Endothelial cell (in vitro differentiated cells): Measurements from ENCODE around the gene ADAMTS4. TPM values are rescaled to one million over a fixed set of nuclear protein-coding genes. Genes with fewer than 3 reads are reported as not detected.
A peak's percentile ranks its signal among the peaks of the same experiment; 100 is the strongest.

ENCODE experiments used
- DNase-seq: peaks from one replicate; pipeline ENCODE4 v3.0.0; 2021; ENCODE audit warnings: low spot score
- H3K27ac Mint-ChIP-seq: one replicate; pipeline ENCODE4 v1.8.0; 2021; ENCODE audit warnings: mixed read lengths, inconsistent platforms; ENCODE audit not compliant: unreplicated experiment
- H3K27me3 Mint-ChIP-seq: one replicate; pipeline ENCODE4 v1.8.0; 2021; ENCODE audit warnings: mild to moderate bottlenecking, moderate library complexity, mixed read lengths, inconsistent platforms; ENCODE audit not compliant: unreplicated experiment
- H3K36me3 Mint-ChIP-seq: one replicate; pipeline ENCODE4 v1.8.0; 2021; ENCODE audit warnings: mild to moderate bottlenecking, low read depth, mixed read lengths, inconsistent platforms; ENCODE audit not compliant: unreplicated experiment
- H3K4me1 Mint-ChIP-seq: one replicate; pipeline ENCODE4 v1.8.0; 2021; ENCODE audit warnings: mild to moderate bottlenecking, mixed read lengths, inconsistent platforms; ENCODE audit not compliant: unreplicated experiment
- H3K4me3 Mint-ChIP-seq: one replicate; pipeline ENCODE4 v1.8.0; 2021; ENCODE audit warnings: mild to moderate bottlenecking, mixed read lengths, inconsistent platforms; ENCODE audit not compliant: unreplicated experiment
- H3K9me3 Mint-ChIP-seq: one replicate; pipeline ENCODE4 v1.8.0; 2021; ENCODE audit warnings: mixed read lengths, inconsistent platforms; ENCODE audit not compliant: unreplicated experiment
- microRNA-seq: library from miRNA; unstranded; fragments of <30 nt; microRNA quantifications from one replicate; pipeline ENCODE4, GENCODE V29; 2020; ENCODE audit not compliant: unreplicated experiment
- total RNA-seq: library from RNA; stranded (reverse); fragmentation: NEBNext Ultra II Directional; extraction: Animal tissue kit (Norgen Biotek cat#: 25700); gene quantifications from one replicate; pipeline ENCODE4 v1.2.1, GENCODE V29; 2021; ENCODE audit not compliant: unreplicated experiment
- TF ChIP-seq, protein P1 (sequence below): fragments of 200-600 bp; sonication (generic); IDR thresholded peaks from one replicate; pipeline ENCODE4 v1.5.0; 2021; ENCODE audit warnings: antibody characterized with exemption; ENCODE audit not compliant: unreplicated experiment

The ADAMTS4 gene
- total RNA-seq, 1 donor from 2014 or later, result 56.8 TPM

DNA sequence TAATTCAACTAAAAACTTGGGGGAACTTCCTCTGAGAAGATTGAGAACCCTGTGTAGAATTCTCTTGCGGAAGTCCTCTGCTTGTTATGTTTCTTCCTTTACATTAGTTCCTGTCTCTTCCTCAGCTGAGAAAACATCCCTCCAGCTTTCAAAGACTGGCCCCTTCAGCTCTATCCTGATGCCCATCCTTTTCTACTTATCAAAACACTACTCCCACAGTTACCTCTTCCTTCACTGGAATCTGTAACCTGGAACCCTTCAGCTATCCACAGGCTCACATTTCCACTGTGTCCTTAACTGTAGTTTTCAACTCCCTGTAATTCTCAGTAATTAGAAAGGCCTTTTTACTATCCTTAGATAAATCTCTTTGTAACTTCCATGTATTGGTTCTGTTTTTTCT is 60.4 kb downstream of the ADAMTS4 start:
- TF ChIP-seq, protein P1, sequence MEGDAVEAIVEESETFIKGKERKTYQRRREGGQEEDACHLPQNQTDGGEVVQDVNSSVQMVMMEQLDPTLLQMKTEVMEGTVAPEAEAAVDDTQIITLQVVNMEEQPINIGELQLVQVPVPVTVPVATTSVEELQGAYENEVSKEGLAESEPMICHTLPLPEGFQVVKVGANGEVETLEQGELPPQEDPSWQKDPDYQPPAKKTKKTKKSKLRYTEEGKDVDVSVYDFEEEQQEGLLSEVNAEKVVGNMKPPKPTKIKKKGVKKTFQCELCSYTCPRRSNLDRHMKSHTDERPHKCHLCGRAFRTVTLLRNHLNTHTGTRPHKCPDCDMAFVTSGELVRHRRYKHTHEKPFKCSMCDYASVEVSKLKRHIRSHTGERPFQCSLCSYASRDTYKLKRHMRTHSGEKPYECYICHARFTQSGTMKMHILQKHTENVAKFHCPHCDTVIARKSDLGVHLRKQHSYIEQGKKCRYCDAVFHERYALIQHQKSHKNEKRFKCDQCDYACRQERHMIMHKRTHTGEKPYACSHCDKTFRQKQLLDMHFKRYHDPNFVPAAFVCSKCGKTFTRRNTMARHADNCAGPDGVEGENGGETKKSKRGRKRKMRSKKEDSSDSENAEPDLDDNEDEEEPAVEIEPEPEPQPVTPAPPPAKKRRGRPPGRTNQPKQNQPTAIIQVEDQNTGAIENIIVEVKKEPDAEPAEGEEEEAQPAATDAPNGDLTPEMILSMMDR, result no peak
- Mint-ChIP-seq H3K4me1 (peaks cover 48% of the 10 kb centered on the region), H3K4me3 (peak overlapping the region; percentile 64), H3K27me3 (peaks cover 2% of the 10 kb centered on the region), H3K9me3 (no peaks in the 10 kb centered on the region), H3K27ac (peak overlapping the region; percentile 95), H3K36me3 (peaks cover 3% of the 10 kb centered on the region)
- no peak for DNase-seq

DNA sequence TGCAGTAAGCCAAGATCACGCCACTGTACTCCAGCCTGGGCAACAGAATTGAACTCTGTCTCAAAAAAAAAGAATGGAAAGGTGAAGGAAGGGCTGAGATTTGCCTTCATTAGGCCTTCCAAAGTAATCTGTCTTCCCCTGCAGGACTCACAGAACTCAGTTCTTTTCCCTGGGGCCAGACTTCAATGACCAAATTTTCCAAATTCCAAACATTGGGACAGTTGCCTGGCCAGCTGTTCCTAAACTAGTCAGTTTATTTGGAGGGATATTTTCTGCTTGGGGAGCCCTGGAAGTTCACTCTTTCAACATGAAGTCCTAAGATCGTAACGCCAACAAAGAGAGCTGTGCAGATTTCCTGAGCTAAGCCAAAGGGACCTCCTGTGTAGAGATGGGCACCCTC is 61.0 kb downstream of the ADAMTS4 start:
- Mint-ChIP-seq H3K27me3 (peaks cover 2% of the 10 kb centered on the region), H3K4me3 (no peak overlapping the region), H3K27ac (peak overlapping the region; percentile 95), H3K4me1 (peaks cover 48% of the 10 kb centered on the region), H3K36me3 (peaks cover 3% of the 10 kb centered on the region), H3K9me3 (no peaks in the 10 kb centered on the region)
- DNase-seq, result no peak
- TF ChIP-seq, protein P1, result no peak

Small RNAs within 50 kb of the gene (microRNA-seq; reads per million reads assigned to microRNA genes)
- 4.7 reads per million, percentile 48 among the genes with 10 or more reads in this experiment for gene MIR5187

Other genes starting within 250 kb of the ADAMTS4 start
- 118 TPM for gene ITLN2, start 244.2 kb downstream of the ADAMTS4 start, total RNA-seq
- 361 TPM for gene F11R, start 177.9 kb downstream of the ADAMTS4 start, total RNA-seq
- 14.2 TPM for gene TSTD1, start 160.1 kb downstream of the ADAMTS4 start, total RNA-seq
- gene USF1, start 153.1 kb downstream of the ADAMTS4 start, total RNA-seq, result 121 TPM
- gene ARHGAP30, start 129.2 kb downstream of the ADAMTS4 start, total RNA-seq, result 0.23 TPM
- gene NECTIN4, start 109.5 kb downstream of the ADAMTS4 start, total RNA-seq, result 0.13 TPM
- gene KLHDC9, start 100.7 kb downstream of the ADAMTS4 start, total RNA-seq, result 7.3 TPM
- gene PFDN2, start 81.0 kb downstream of the ADAMTS4 start, total RNA-seq, result 73.8 TPM
- 20.5 TPM for gene NIT1, start 80.9 kb downstream of the ADAMTS4 start, total RNA-seq
- gene DEDD, start 66.4 kb downstream of the ADAMTS4 start, total RNA-seq, result 133 TPM
- 124 TPM for gene UFC1, start 45.1 kb downstream of the ADAMTS4 start, total RNA-seq
- gene USP21, start 39.6 kb downstream of the ADAMTS4 start, total RNA-seq, result 22.2 TPM
- gene PPOX, start 32.6 kb downstream of the ADAMTS4 start, total RNA-seq, result 39.0 TPM
- gene B4GALT3, start 21.5 kb downstream of the ADAMTS4 start, total RNA-seq, result 44.0 TPM
- 93.1 TPM for gene NDUFS2, start 3.3 kb upstream of the ADAMTS4 start, total RNA-seq
- gene FCER1G, start 16.2 kb upstream of the ADAMTS4 start, total RNA-seq, result 4.3 TPM
- not detected for gene APOA2, start 24.6 kb upstream of the ADAMTS4 start, total RNA-seq
- gene TOMM40L, start 27.0 kb upstream of the ADAMTS4 start, total RNA-seq, result 22.0 TPM
- gene NR1I3, start 39.1 kb upstream of the ADAMTS4 start, total RNA-seq, result not detected
- not detected for gene PCP4L1, start 59.7 kb upstream of the ADAMTS4 start, total RNA-seq
- 2.6 TPM for gene MPZ, start 110.9 kb upstream of the ADAMTS4 start, total RNA-seq
- 180 TPM for gene SDHC, start 115.3 kb upstream of the ADAMTS4 start, total RNA-seq
- gene CFAP126, start 168.8 kb upstream of the ADAMTS4 start, total RNA-seq, result not detected